Ishikawa (cell line): ENCODE data around the gene IL12RB2.

Experiments used
- CEBPB ChIP-seq: IDR thresholded peaks from 2 replicates; pipeline ENCODE4 v1.6.1; 2012
- CREB1 ChIP-seq: IDR thresholded peaks from 2 replicates; pipeline ENCODE4 v1.6.1; 2012; ENCODE audit warnings: low read depth
- EGR1 ChIP-seq: IDR thresholded peaks from 2 replicates; pipeline ENCODE4 v1.6.1; 2012
- EP300 ChIP-seq: IDR thresholded peaks from 2 replicates; pipeline ENCODE4 v1.6.1; 2012; ENCODE audit warnings: borderline replicate concordance
- FOXM1 ChIP-seq: IDR thresholded peaks from 2 replicates; pipeline ENCODE4 v1.6.1; 2012; ENCODE audit warnings: low read depth, borderline replicate concordance
- NFIC ChIP-seq: IDR thresholded peaks from 2 replicates; pipeline ENCODE4 v1.6.1; 2012
- RAD21 ChIP-seq: IDR thresholded peaks from 2 replicates; pipeline ENCODE4 v1.6.1; 2012; ENCODE audit warnings: low read depth
- TAF1 ChIP-seq: IDR thresholded peaks from 2 replicates; pipeline ENCODE4 v1.6.1; 2012; ENCODE audit warnings: low read depth, mild to moderate bottlenecking
- TCF12 ChIP-seq: IDR thresholded peaks from 2 replicates; pipeline ENCODE4 v1.6.1; 2012; ENCODE audit warnings: low read depth
- TEAD4 ChIP-seq: IDR thresholded peaks from 2 replicates; pipeline ENCODE4 v1.6.1; 2012
- YY1 ChIP-seq: IDR thresholded peaks from 2 replicates; pipeline ENCODE4 v1.6.1; 2012; ENCODE audit warnings: low read depth
- ZBTB7A ChIP-seq: IDR thresholded peaks from 2 replicates; pipeline ENCODE4 v1.6.1; 2012; ENCODE audit warnings: low read depth
- TF ChIP-seq, protein P1 (sequence below): IDR thresholded peaks from 2 replicates; pipeline ENCODE4 v1.6.1; 2012; ENCODE audit warnings: low read depth, mild to moderate bottlenecking
- TF ChIP-seq, protein P2 (sequence below): IDR thresholded peaks from 2 replicates; pipeline ENCODE4 v1.6.1; 2012
- TF ChIP-seq, protein P3 (sequence below): IDR thresholded peaks from 2 replicates; pipeline ENCODE4 v1.6.1; 2012

IL12RB2 gene

DNA sequence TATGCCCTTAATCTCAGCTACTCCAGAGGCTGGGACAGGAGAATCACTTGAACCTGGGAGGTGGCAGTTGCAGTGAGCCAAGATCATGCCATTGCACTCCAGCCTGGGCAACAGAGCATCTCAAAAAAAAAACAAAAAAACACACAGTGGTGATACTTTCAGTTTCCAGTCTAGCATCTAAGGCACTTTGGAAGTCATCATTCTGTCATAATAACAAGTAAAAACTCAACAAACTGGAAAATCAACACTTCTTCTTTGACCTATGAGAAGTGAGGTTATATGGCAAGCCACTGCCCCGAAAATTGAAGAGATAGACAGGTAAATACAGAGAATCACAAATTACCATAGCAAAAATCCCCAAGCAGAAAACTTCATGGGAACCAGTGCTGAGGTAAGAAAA, 51.9 kb downstream of the IL12RB2 start:
- TF ChIP-seq, protein P1, sequence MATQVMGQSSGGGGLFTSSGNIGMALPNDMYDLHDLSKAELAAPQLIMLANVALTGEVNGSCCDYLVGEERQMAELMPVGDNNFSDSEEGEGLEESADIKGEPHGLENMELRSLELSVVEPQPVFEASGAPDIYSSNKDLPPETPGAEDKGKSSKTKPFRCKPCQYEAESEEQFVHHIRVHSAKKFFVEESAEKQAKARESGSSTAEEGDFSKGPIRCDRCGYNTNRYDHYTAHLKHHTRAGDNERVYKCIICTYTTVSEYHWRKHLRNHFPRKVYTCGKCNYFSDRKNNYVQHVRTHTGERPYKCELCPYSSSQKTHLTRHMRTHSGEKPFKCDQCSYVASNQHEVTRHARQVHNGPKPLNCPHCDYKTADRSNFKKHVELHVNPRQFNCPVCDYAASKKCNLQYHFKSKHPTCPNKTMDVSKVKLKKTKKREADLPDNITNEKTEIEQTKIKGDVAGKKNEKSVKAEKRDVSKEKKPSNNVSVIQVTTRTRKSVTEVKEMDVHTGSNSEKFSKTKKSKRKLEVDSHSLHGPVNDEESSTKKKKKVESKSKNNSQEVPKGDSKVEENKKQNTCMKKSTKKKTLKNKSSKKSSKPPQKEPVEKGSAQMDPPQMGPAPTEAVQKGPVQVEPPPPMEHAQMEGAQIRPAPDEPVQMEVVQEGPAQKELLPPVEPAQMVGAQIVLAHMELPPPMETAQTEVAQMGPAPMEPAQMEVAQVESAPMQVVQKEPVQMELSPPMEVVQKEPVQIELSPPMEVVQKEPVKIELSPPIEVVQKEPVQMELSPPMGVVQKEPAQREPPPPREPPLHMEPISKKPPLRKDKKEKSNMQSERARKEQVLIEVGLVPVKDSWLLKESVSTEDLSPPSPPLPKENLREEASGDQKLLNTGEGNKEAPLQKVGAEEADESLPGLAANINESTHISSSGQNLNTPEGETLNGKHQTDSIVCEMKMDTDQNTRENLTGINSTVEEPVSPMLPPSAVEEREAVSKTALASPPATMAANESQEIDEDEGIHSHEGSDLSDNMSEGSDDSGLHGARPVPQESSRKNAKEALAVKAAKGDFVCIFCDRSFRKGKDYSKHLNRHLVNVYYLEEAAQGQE: no peak
- no peak for TF ChIP-seq TAF1
- TF ChIP-seq RAD21: no peak
- TF ChIP-seq EGR1: no peak
- TF ChIP-seq, protein P2, sequence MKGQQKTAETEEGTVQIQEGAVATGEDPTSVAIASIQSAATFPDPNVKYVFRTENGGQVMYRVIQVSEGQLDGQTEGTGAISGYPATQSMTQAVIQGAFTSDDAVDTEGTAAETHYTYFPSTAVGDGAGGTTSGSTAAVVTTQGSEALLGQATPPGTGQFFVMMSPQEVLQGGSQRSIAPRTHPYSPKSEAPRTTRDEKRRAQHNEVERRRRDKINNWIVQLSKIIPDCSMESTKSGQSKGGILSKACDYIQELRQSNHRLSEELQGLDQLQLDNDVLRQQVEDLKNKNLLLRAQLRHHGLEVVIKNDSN: no peak
- TF ChIP-seq, protein P3, sequence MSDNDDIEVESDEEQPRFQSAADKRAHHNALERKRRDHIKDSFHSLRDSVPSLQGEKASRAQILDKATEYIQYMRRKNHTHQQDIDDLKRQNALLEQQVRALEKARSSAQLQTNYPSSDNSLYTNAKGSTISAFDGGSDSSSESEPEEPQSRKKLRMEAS: no peak

DNA sequence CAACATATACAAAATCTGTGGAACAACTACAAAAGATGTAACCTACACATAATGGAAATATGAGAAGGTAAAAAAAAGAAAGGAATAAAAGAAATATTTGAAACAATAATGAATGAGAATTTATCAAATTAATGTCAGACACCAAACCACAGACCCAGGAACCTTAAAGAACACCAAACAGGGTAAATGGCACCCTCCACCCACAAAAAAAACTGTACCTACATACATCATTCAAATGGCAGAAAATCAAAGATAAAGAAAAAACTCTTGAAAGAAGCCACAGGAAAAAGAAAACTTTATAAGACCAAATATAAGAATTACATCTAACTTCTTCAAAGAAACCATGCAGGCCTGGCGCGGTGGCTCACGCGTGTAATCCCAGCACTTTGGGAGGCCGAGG, 54.0 kb downstream of the IL12RB2 start:
- no peak for TF ChIP-seq FOXM1
- TF ChIP-seq CREB1: no peak
- TF ChIP-seq, protein P1: no peak
- TF ChIP-seq TEAD4: no peak
- TF ChIP-seq, protein P3: no peak
- TF ChIP-seq, protein P2: no peak

DNA sequence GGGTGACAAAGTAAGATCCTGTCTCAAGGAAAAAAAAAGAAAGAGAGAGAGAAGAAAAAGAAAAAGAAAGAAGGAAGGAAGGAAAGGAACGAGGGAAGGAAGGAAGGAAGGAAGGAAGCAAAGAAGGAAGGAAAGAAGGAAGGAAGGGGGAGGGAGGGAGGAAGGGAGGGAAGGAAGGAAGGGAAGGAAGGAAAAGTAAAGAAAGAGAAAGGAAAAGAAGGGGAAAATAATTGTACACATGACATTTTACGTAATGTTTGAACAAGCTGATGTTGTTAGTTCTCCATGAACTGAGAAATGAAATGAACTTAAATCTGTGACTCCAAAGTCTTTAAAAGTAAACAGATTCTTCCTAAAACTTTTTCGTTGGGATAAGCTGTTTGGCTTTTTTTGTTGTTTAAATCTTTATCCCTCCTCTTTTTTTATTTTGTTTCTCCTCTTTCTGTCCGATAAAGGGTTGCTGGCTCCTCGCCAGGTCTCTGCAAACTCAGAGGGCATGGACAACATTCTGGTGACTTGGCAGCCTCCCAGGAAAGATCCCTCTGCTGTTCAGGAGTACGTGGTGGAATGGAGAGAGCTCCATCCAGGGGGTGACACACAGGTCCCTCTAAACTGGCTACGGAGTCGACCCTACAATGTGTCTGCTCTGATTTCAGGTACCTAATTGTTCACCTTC, 59.8 kb downstream of the IL12RB2 start:
- TF ChIP-seq RAD21: 0 out of 2 replicates have a peak, but pooled peaks have one; percentile 2
- no peak for TF ChIP-seq TEAD4
- TF ChIP-seq NFIC: peak; percentile 85
- no peak for TF ChIP-seq ZBTB7A
- no peak for TF ChIP-seq EGR1
- TF ChIP-seq TAF1: no peak
- TF ChIP-seq TCF12: no peak
- TF ChIP-seq, protein P1: no peak
- TF ChIP-seq CREB1: no peak
- no peak for TF ChIP-seq EP300
- TF ChIP-seq CEBPB: no peak
- TF ChIP-seq FOXM1: no peak
- TF ChIP-seq YY1: no peak
- TF ChIP-seq, protein P2: no peak

DNA sequence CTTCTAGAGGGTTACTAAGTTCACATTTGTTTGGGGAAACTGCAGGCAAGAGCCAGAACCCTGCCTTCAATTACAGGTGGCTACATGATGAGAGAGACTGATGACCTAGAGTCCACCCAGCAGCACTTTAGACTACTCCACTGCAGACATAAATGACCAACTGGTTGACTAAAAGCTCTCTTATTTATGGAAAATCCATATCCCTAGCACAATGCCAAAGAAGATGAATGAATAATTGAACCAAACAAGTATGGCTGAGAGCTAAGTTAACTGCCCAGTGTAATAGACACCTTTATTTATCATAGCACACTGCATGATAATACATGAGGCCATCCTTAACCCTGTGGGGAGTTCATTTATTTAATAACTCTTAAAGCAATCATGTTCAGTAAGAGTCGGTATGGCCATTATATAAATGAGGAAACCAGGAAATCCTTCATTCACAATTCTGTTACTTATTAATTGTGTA, 60.4 kb downstream of the IL12RB2 start:
- TF ChIP-seq FOXM1 (no peak), TAF1 (no peak), ZBTB7A (no peak), CEBPB (no peak), EP300 (no peak)
- TF ChIP-seq, protein P1: no peak
